GM19452 (cell line): ENCODE data around the gene LRRC18.

ENCODE experiments used
- ATAC-seq: cut with Tn5 transposase; IDR thresholded peaks from one replicate; pipeline ENCODE4 v1.9.1; 2021; ENCODE audit not compliant: unreplicated experiment

LRRC18 gene

DNA sequence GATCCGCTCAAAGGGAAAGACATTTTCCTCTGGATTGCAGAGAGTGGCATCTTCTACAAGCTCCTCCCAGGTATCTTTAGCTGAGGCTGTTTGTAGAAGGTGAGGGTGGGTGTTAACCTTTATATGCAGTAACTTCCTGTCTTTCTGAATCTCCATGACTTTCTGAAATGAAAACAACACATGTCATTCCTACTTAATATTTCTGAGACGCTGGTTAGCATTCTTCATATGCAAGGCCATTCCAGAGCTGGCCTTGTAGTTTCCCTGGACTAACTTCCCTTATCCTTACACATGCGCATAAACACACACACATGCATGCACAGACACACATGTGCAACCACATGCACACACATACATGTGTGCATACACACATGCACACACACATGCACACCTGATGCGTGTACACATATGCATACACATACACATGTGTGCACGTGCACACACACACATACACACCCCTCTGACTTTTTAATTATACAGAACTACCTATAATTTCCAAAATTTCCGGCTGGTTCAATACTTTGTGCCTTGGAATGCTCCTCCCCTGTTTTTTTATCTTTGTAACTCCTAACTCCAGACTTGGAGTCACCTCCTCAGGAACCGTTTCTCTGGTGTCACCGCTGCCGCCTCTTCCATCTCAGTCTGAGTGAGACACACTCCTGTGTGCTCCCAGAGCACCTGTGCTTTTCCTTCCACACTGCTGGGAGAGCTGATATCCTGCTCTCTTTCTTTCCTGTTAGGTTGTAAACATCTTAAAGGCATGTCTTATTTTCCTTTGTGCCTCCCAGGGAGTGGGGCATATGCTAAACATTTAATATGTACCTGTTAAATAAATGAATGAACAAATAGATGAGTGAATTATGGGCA lies 55.2 kb downstream of the LRRC18 start:
- ATAC-seq = no peak

- ATAC-seq = no peak
Measured at GRCh38 chr10:48883701-48884100, 55.9 kb downstream of the LRRC18 start.

DNA sequence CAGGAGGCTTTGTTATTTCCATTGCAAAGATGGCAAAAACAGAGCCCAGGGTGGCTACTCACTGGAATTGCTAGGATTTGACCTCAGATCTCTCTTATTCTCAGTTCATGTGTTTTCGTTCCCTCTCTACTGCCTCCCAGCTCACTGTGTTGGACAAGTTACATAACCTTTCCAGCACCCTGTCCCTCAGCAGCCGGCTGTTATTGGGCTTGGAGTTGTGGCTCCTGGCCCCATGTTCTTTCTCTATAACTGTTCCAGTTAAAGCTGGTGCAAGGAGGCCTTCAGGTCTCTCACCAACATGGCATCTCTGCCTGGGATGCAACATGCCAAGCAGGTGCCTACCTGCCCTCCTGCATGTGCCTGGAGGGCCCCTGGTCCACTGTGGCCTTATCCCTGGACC lies 56.8 kb downstream of the LRRC18 start:
- ATAC-seq = no peak

- no peak for ATAC-seq
Measured at GRCh38 chr10:48881937-48882336, 57.7 kb downstream of the LRRC18 start.

DNA sequence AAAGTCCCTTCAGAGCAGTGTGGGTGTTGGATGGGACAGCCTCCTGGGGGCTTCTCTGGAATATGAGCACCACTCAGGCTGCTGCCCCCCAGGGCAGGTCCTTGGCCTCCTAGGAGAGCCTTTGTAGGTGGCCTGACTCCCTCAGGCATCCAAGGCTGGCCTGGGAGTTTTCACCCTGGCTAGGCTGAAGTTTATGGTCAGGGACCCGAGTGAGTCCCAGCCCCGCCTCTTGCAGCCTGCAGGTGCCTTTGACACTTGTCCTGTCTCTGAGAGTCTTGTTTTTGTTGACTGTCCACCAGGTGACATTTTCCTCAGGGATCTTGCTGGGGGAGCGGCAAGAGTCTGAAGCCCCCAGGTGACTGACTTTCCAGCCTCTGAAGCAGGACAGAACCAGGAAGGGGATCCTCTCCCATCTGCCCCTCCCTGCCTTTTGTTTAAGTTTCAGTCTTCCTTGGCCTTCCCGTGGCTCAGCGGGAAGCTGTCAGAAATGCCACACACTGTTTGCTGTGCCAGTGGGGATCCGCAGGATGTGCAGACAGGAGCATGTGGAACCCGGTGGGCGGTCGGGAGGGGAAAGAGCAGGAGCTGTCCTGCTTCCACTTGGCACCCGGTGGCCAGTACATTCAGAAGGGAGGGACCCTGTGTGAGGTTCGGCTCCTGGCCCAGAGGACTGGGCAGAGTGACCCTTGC lies 59.5 kb downstream of the LRRC18 start:
- ATAC-seq = no peak

DNA sequence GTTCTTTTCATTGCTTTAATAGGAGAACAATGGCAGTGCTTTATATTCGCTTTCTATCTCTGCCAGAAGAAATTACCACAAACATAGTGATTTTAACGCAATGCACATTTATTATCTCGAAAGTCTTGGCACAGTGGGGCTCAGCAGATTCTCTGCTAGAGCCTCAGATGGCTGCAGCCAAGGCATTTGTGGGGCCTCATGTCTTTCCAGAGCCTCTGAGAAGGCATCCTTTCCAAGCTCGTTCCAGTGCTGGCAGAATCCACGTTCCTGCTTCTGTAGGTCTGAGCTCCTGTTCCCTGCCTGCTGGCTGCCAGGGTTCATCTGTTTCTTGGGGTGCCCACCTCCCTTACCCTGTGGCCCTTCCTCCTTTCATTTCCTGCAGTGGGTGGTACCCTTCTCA lies 60.2 kb downstream of the LRRC18 start:
- ATAC-seq = no peak

DNA sequence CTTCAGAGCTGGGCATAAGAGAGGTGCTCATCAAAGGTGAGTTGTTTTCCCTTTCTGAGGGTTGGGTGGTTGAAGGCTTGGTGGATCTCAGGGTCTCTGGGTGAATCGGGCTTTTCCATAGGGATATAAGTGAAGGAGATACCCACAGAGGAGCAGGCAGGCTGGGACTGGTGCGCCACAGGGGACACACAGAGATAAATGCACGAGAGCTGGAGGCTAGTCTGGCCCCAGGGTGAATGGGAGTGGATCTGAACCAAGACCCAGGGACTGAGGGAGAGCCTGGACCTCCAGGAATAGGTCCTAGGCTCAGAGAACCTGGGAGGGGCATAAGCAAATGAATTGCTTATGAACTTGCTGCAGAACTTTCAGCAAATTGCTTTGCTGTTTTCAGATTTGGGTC lies 61.5 kb downstream of the LRRC18 start:
- no peak for ATAC-seq

DNA sequence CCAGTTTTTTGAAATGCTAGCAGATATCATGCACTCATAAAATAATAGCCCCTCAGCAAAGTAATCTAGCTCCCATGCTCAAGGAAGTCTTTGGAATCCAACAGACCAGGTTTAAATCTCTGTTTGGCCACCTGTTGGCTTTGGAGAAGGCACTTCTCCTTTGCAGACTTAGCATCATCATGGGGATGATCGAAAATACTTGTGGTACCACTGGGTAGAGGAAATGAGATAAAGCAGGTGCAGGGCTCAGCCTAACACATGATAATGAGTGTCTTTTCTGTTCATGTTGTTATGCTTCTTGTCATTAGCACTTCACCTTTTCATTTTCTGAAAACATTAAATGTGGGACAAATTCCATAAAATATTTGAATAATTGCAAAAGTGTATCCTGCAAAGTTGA lies 67.4 kb downstream of the LRRC18 start:
- no peak for ATAC-seq
